GM23338 (cell line): ENCODE measurements around the gene GDPD4. TPM values are rescaled to one million over a fixed set of nuclear protein-coding genes. Genes with fewer than 3 reads are reported as not detected.

Experiments
- ATAC-seq: fragments of 200-7000 bp; cut with Tn5 transposase; 3 replicates; pipeline ENCODE4 v1.9.1; 2020
- DNase-seq: peaks from one replicate; pipeline ENCODE4 v3.0.0-alpha.2; 2015; ENCODE audit warnings: low spot score
- H2AFZ ChIP-seq: fragments of 200-600 bp; sonication (generic); 2 replicates; pipeline ENCODE4 v1.8.0; 2016; ENCODE audit warnings: antibody characterized with exemption, mild to moderate bottlenecking, moderate library complexity
- H3F3A ChIP-seq: fragments of 200-600 bp; sonication (generic); replicated peaks from 2 replicates; pipeline ENCODE4 v1.8.0; 2017; ENCODE audit warnings: antibody characterized with exemption, mixed run types, low read depth
- H3K27ac ChIP-seq: fragments of 200-600 bp; sonication (generic); 2 replicates; pipeline ENCODE4 v1.6.1; 2016; ENCODE audit warnings: low read depth
- H3K27me3 ChIP-seq: fragments of 200-600 bp; sonication (generic); 2 replicates; pipeline ENCODE4 v1.8.0; 2016; ENCODE audit warnings: mild to moderate bottlenecking, mixed run types, moderate library complexity; ENCODE audit not compliant: insufficient read depth
- H3K36me3 ChIP-seq: fragments of 200-600 bp; sonication (generic); 2 replicates; pipeline ENCODE4 v1.8.0; 2016; ENCODE audit warnings: mild to moderate bottlenecking; ENCODE audit not compliant: insufficient read depth
- H3K4me1 ChIP-seq: fragments of 200-600 bp; sonication (generic); 2 replicates; pipeline ENCODE4 v1.8.0; 2016; ENCODE audit warnings: mild to moderate bottlenecking, moderate library complexity; ENCODE audit not compliant: insufficient read depth
- H3K4me2 ChIP-seq: fragments of 200-600 bp; sonication (generic); 2 replicates; pipeline ENCODE4 v1.7.1; 2017; ENCODE audit warnings: mixed run types
- H3K4me3 ChIP-seq: fragments of 200-600 bp; sonication (generic); 2 replicates; pipeline ENCODE4 v1.6.1; 2016; ENCODE audit warnings: mixed run types
- H3K79me2 ChIP-seq: fragments of 200-600 bp; sonication (generic); replicated peaks from 2 replicates; pipeline ENCODE4 v1.8.0; 2017; ENCODE audit warnings: mild to moderate bottlenecking; ENCODE audit not compliant: insufficient read depth
- H3K9me2 ChIP-seq: fragments of 200-600 bp; sonication (generic); 2 replicates; pipeline ENCODE4 v1.8.0; 2017; ENCODE audit not compliant: insufficient read depth
- H4K20me1 ChIP-seq: fragments of 200-600 bp; sonication (generic); replicated peaks from 2 replicates; pipeline ENCODE4 v1.8.0; 2017; ENCODE audit warnings: mild to moderate bottlenecking; ENCODE audit not compliant: insufficient read depth
- H3K27ac Mint-ChIP-seq: 2 replicates; pipeline ENCODE4 v1.8.0; 2020; ENCODE audit warnings: inconsistent platforms, mild to moderate bottlenecking, moderate library complexity, mixed read lengths
- H3K27me3 Mint-ChIP-seq: 3 replicates; pipeline ENCODE4 v1.8.0; 2022; ENCODE audit warnings: low read depth, mild to moderate bottlenecking, moderate library complexity, mixed read lengths, inconsistent platforms; ENCODE audit not compliant: insufficient read depth, poor library complexity
- H3K36me3 Mint-ChIP-seq: 3 replicates; pipeline ENCODE4 v1.8.0; 2021; ENCODE audit warnings: low read depth, mild to moderate bottlenecking, inconsistent platforms, moderate library complexity, mixed read lengths
- H3K4me1 Mint-ChIP-seq: 3 replicates; pipeline ENCODE4 v1.8.0; 2020; ENCODE audit warnings: mild to moderate bottlenecking, inconsistent platforms, mixed read lengths
- H3K4me3 Mint-ChIP-seq: 3 replicates; pipeline ENCODE4 v1.8.0; 2021; ENCODE audit warnings: moderate library complexity, mild to moderate bottlenecking, inconsistent platforms, mixed read lengths
- H3K9me3 Mint-ChIP-seq: 3 replicates; pipeline ENCODE4 v1.8.0; 2020; ENCODE audit warnings: moderate library complexity, mild to moderate bottlenecking, inconsistent platforms, mixed read lengths
- CREB1 ChIP-seq: fragments of 250-450 bp; sonication (Bioruptor Pico); IDR thresholded peaks from 2 replicates; pipeline ENCODE4 v1.5.0; 2020; ENCODE audit warnings: low read depth, mild to moderate bottlenecking, moderate library complexity
- EZH2phosphoT487 ChIP-seq: fragments of 200-600 bp; sonication (generic); IDR thresholded peaks from one replicate; pipeline ENCODE4 v1.8.1; 2018; ENCODE audit warnings: antibody characterized with exemption; ENCODE audit not compliant: unreplicated experiment
- JUNB ChIP-seq: IDR thresholded peaks from one replicate; pipeline ENCODE4 v1.6.1; 2016; ENCODE audit warnings: antibody characterized with exemption; ENCODE audit not compliant: unreplicated experiment
- NANOG ChIP-seq: IDR thresholded peaks from 2 replicates; pipeline ENCODE4 v1.6.1; 2016; ENCODE audit warnings: antibody characterized with exemption, borderline replicate concordance
- STAT1 ChIP-seq: IDR thresholded peaks from one replicate; pipeline ENCODE4 v1.6.1; 2016; ENCODE audit warnings: antibody characterized with exemption; ENCODE audit not compliant: unreplicated experiment
- ZNF114 ChIP-seq: fragments of 250-450 bp; sonication (Bioruptor Pico); IDR thresholded peaks from 2 replicates; pipeline ENCODE4 v1.5.0; 2020; ENCODE audit warnings: mild to moderate bottlenecking, moderate library complexity
- polyA plus RNA-seq: library from polyadenylated mRNA; unstranded; fragments of >200 nt; fragmentation: Nextera tagmentation; extraction: Ambion mirVana; gene quantifications from 2 replicates; pipeline ENCODE4 v1.2.1, GENCODE V29; 2016
- total RNA-seq: library from RNA; depleted of rRNA; stranded (reverse); fragments of >200 nt; shearing (Covaris generic); gene quantifications from 2 replicates; pipeline ENCODE4 v1.2.3, GENCODE V29; 2014
- TF ChIP-seq, protein P1 (sequence below): fragments of 250-450 bp; sonication (Bioruptor Pico); IDR thresholded peaks from 2 replicates; pipeline ENCODE4 v1.5.0; 2020; ENCODE audit warnings: mild to moderate bottlenecking, moderate library complexity

GDPD4 gene
- total and polyA plus RNA-seq, 2 experiments from 2014 or later, result not detected

DNA sequence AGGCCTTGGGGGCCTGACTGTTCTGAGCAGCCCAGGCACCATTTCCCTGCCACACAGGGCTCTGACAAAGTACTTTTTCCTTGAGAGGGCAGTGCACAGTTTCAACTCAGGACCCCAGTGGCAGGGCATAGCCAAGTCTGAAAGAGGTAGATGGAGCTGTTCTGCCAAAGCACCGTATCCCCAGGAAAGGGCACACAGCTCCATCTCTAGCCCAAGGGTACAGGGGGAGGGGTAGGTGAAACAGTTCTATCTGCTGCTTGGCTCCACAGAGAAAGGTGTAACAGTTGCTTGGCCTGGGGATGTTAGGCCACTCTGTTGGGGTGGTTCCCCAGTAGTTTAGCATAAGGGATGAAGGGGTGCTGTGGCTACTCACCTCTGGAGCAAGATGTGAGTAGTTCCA is 47.8 kb downstream of the GDPD4 start:
- H3K36me3 ChIP-seq, result no peaks in the 10 kb centered on the region
- no peaks in the 10 kb centered on the region for H3K27me3 ChIP-seq
- DNase-seq (no peak), ATAC-seq (no peak)
- Mint-ChIP-seq H3K9me3 (no peaks in the 10 kb centered on the region), H3K27ac (no peak overlapping the region), H3K4me1 (no peaks in the 10 kb centered on the region), H3K36me3 (no peaks in the 10 kb centered on the region), H3K27me3 (no peaks in the 10 kb centered on the region), H3K4me3 (no peak overlapping the region)
- H3K79me2 ChIP-seq, result no peaks in the 10 kb centered on the region
- no peak overlapping the region for H3K4me2 ChIP-seq
- no peaks in the 10 kb centered on the region for H3K9me2 ChIP-seq
- H3K4me1 ChIP-seq, result no peaks in the 10 kb centered on the region
- no peak overlapping the region for H3K4me3 ChIP-seq
- no peaks in the 10 kb centered on the region for H3F3A ChIP-seq
- H4K20me1 ChIP-seq, result no peaks in the 10 kb centered on the region
- H2AFZ ChIP-seq, result no peak overlapping the region
- no peak overlapping the region for H3K27ac ChIP-seq
- no peak for TF ChIP-seq NANOG
- TF ChIP-seq STAT1, result no peak
- no peak for TF ChIP-seq EZH2phosphoT487
- TF ChIP-seq, protein P1, sequence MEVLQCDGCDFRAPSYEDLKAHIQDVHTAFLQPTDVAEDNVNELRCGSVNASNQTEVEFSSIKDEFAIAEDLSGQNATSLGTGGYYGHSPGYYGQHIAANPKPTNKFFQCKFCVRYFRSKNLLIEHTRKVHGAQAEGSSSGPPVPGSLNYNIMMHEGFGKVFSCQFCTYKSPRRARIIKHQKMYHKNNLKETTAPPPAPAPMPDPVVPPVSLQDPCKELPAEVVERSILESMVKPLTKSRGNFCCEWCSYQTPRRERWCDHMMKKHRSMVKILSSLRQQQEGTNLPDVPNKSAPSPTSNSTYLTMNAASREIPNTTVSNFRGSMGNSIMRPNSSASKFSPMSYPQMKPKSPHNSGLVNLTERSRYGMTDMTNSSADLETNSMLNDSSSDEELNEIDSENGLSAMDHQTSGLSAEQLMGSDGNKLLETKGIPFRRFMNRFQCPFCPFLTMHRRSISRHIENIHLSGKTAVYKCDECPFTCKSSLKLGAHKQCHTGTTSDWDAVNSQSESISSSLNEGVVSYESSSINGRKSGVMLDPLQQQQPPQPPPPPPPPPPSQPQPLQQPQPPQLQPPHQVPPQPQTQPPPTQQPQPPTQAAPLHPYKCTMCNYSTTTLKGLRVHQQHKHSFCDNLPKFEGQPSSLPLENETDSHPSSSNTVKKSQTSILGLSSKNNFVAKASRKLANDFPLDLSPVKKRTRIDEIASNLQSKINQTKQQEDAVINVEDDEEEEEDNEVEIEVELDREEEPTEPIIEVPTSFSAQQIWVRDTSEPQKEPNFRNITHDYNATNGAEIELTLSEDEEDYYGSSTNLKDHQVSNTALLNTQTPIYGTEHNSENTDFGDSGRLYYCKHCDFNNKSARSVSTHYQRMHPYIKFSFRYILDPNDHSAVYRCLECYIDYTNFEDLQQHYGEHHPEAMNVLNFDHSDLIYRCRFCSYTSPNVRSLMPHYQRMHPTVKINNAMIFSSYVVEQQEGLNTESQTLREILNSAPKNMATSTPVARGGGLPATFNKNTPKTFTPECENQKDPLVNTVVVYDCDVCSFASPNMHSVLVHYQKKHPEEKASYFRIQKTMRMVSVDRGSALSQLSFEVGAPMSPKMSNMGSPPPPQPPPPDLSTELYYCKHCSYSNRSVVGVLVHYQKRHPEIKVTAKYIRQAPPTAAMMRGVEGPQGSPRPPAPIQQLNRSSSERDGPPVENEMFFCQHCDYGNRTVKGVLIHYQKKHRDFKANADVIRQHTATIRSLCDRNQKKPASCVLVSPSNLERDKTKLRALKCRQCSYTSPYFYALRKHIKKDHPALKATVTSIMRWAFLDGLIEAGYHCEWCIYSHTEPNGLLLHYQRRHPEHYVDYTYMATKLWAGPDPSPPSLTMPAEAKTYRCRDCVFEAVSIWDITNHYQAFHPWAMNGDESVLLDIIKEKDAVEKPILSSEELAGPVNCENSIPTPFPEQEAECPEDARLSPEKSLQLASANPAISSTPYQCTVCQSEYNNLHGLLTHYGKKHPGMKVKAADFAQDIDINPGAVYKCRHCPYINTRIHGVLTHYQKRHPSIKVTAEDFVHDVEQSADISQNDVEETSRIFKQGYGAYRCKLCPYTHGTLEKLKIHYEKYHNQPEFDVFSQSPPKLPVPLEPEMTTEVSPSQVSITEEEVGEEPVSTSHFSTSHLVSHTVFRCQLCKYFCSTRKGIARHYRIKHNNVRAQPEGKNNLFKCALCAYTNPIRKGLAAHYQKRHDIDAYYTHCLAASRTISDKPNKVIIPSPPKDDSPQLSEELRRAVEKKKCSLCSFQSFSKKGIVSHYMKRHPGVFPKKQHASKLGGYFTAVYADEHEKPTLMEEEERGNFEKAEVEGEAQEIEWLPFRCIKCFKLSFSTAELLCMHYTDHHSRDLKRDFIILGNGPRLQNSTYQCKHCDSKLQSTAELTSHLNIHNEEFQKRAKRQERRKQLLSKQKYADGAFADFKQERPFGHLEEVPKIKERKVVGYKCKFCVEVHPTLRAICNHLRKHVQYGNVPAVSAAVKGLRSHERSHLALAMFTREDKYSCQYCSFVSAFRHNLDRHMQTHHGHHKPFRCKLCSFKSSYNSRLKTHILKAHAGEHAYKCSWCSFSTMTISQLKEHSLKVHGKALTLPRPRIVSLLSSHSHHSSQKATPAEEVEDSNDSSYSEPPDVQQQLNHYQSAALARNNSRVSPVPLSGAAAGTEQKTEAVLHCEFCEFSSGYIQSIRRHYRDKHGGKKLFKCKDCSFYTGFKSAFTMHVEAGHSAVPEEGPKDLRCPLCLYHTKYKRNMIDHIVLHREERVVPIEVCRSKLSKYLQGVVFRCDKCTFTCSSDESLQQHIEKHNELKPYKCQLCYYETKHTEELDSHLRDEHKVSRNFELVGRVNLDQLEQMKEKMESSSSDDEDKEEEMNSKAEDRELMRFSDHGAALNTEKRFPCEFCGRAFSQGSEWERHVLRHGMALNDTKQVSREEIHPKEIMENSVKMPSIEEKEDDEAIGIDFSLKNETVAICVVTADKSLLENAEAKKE (CRISPR knock-in tag), result no peak
- no peak for TF ChIP-seq ZNF114 (CRISPR knock-in tag)
- no peak for TF ChIP-seq JUNB
- TF ChIP-seq CREB1 (CRISPR knock-in tag), result no peak
